Measurements from ENCODE around the gene TMEM132A. TPM values are rescaled to one million over a fixed set of nuclear protein-coding genes. Genes with fewer than 3 reads are reported as not detected.

The TMEM132A gene
- total RNA-seq, 1 donor = 40.6 TPM

GRCh38 chr11:60922906-60923305 is 1.4 kb upstream of the TMEM132A start:
- no peak for DNase-seq (ENCODE audit: low read depth)
- no peak for TF ChIP-seq CTCF (IDR thresholded peaks at IDR 0.05; ENCODE audit: insufficient read depth, low read depth, low read length)
- no peak overlapping the region for H3K4me3 ChIP-seq (ENCODE audit: low read depth, low read length)

GRCh38 chr11:60923326-60923725 is 934 bp upstream of the TMEM132A start:
- H3K4me3 ChIP-seq (ENCODE audit: low read depth, low read length) = no peak overlapping the region
- no peak for DNase-seq (ENCODE audit: low read depth)
- TF ChIP-seq CTCF (IDR thresholded peaks at IDR 0.05; ENCODE audit: insufficient read depth, low read depth, low read length) = no peak

- TF ChIP-seq CTCF (IDR thresholded peaks at IDR 0.05; ENCODE audit: insufficient read depth, low read depth, low read length) = no peak
- H3K4me3 ChIP-seq (ENCODE audit: low read depth, low read length) = peak overlapping the region; percentile 72
- no peak for DNase-seq (ENCODE audit: low read depth)
These were observed 505 bp upstream of the TMEM132A start for GRCh38 chr11:60923800-60924109.

GRCh38 chr11:60924906-60925853 is 920 bp downstream of the TMEM132A start:
- H3K4me3 ChIP-seq (ENCODE audit: low read depth, low read length) = peak overlapping the region; percentile 72
- no peak for TF ChIP-seq CTCF (IDR thresholded peaks at IDR 0.05; ENCODE audit: insufficient read depth, low read depth, low read length)
- no peak for DNase-seq (ENCODE audit: low read depth)

- DNase-seq (ENCODE audit: low read depth) = peak; percentile 37
- TF ChIP-seq CTCF (IDR thresholded peaks at IDR 0.05; ENCODE audit: insufficient read depth, low read depth, low read length) = no peak
- H3K4me3 ChIP-seq (ENCODE audit: low read depth, low read length) = no peak overlapping the region
These were observed 1.6 kb downstream of the TMEM132A start for GRCh38 chr11:60925868-60926267.

GRCh38 chr11:60926500-60926899 is 2.2 kb downstream of the TMEM132A start:
- DNase-seq (ENCODE audit: low read depth) = no peak
- no peak for TF ChIP-seq CTCF (IDR thresholded peaks at IDR 0.05; ENCODE audit: insufficient read depth, low read depth, low read length)
- no peak overlapping the region for H3K4me3 ChIP-seq (ENCODE audit: low read depth, low read length)

Data from fibroblast of villous mesenchyme (primary cell).